CD4-positive, alpha-beta T cell treated with Interleukin-21 for 1 hour (primary cell): ENCODE results near the gene THAP7.

Experiments used
- DNase-seq: peaks from one replicate; pipeline ENCODE4 v3.0.0-alpha.2; 2020

THAP7 gene

GRCh38 chr22:20962491-20962945 lies 39.4 kb downstream of the THAP7 start:
- no peak for DNase-seq

DNA sequence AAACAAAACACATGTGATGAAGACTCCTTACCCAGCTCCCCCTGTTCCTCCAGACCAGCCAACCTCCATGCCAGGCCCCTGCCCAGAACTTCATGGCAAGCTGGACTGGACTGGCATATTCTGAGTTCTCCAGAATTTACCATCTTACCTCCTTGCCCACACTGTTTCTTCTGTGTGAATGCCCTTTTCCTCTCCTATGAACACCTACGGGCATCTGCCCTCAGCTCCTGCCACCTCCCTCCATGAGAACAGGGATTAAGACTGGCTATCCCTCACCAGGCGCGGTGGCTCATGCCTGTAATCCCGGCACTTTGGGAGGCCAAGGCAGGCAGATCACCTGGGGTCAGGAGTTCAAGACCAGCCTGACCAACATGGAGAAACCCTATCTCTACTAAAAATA lies 41.3 kb downstream of the THAP7 start:
- DNase-seq = no peak

DNA sequence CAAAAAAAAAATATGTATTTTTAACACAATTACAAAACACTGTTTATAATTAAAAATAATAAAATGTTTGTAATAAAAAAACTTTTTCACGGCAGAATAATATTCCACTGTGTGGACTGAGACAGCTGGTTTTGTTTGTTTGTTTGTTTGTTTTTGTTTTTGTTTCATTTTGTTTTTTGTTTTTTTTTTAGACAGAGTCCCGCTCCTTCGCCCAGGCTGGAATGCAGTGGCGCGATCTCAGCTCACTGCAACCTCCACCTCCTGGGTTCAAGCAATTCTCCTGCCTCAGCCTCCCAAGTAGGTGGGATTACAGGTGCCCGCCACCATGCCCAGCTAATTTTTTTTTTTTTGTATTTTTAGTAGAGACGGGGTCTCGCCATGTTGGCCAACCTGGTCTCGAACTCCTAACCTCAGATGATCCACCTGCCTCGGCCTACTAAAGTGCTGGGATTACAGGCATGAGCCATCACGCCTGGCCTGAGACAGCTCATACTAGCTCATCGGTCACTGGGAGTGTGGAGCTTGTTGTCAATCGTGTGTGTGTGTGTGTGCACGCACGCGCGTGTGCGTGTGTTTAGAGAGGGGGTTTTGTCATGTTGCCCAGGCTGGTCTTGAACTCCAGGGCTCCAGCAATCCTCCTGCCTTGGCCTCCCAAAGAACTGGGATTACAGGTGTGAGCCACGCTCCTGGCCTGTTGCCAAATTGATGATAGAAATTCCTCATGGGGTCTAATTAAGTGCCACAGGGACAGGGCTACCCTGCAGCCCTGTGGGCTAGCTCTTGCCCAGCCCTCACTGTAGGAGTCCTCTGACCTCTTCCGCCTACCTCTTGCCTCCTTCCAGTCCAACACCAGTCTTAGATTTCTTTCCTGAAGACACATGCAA lies 42.1 kb downstream of the THAP7 start:
- DNase-seq = no peak

- DNase-seq = no peak
Observed at GRCh38 chr22:20957683-20958431, 44.1 kb downstream of the THAP7 start.

GRCh38 chr22:20957102-20957682 lies 44.7 kb downstream of the THAP7 start:
- DNase-seq = no peak

DNA sequence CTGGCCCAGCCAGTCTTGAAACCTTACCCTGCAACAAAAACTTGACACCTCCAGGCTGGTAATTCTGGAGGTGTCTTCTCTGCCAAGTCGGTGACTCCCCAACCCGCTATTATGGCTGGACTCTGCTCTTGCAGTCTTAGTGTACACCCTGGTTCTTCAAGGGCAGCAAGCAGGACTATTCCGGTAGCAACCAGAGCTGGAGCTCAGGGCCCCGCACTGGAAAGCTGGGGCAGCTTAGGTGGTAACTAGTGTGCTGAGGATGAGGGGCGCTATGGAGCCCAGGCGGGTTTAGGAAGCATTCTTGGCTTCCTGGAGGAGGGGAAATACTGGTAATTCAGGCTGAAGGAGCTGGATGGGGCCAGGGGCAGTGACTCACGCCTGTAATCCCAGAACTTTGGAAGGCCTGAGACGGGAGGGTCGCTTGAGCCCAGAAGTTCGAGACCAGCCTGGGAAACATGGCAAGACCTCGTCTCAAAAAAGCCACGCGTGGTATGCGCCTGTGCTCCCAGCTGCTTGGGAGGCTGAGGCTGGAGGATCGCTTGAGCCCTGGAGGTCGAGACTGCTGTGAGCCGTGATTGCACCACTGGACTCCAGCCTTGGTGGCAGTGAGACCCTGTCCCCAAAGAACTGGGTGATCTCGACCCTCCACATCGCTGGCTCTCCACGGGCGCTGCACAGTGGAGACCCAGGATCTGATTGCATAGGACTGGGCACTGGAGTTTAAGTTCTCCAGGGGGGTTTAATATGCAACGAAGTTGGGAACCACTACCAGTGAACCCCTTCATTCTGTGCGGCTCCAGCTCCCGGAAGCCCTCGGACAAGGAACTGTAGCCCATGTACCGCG lies 45.4 kb downstream of the THAP7 start:
- no peak for DNase-seq

- DNase-seq = no peak
Observed at GRCh38 chr22:20955548-20955947, 46.4 kb downstream of the THAP7 start.

- no peak for DNase-seq
Observed at GRCh38 chr22:20953668-20954500, 48.0 kb downstream of the THAP7 start.

GRCh38 chr22:20953342-20953608 lies 48.6 kb downstream of the THAP7 start:
- DNase-seq = no peak

DNA sequence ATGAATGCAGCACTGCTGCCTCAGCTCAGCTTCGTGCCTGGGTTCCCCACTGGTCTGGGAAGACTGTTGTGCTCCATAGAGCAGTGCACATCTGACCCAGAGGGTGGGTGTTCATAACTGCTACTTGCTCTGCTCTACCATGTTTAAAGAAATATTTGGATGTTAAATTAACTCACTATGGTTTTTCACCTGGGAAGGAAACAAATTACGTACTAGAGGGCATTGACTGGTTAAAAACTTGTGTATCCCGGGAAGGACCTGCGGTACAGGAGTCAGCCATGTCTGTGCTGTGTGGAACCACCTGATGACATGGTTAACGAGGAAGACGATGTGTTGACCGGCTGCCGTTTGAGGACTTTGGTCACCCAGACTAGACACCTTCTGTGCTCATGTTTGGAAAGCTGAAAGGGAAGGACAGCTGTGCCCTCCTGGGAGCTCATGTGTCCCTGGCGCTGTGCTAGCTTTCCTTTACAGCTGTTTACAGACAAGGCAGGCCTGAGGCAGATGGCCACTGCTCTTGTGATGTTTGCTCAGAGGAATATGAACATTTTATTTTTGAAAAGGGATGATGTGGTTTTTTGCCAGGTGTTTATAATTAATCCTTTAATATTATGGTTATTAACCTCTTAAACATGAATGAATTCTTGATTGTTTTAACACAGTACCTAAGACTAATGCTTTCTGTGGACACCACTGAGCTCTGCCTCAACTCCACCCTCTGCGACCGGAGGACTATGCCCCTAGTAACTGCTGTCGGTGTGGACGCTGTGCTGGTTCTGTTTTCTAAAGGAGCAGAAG lies 49.2 kb downstream of the THAP7 start:
- no peak for DNase-seq

GRCh38 chr22:20951932-20952380 lies 50.0 kb downstream of the THAP7 start:
- DNase-seq = no peak

DNA sequence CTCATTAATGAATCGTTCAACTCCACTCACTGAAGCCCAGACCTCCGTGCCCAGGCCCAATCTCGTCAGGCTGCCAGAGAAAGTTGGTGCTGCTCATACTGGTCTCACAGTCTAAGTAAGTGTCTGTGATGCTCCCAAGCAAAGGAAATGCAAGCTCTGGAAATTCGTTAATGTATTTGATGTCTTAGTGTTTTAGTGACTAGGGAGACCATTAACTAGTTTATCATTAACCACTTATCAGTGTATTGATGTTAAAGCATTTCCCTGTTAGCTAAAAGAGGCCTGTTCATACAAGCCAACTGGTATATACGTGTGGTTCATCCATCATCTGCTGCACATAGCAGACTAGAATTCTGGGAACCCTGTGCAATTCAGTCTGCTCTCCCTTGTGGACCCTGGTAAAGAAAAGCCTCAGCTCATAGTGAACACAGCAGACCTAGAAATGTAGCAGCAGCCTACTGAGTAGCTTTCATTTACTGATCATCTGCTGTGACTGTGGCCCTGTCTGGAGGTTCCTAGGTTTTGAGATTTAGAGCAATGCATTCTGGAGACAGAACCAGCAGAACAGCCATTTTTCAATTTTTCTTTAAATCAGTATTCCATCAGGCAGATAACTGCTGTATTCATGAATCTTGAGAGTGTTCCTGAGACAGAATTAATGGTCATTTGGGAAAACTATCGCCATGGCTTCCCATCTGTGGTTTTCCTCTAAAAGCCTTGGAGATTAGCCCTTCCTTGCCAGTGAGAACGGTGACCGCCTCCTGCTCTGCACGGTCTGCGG lies 50.6 kb downstream of the THAP7 start:
- no peak for DNase-seq

GRCh38 chr22:20949698-20950183 lies 52.2 kb downstream of the THAP7 start:
- no peak for DNase-seq
